Liver (tissue), 3 donors: ENCODE data around the gene CMPK1.

ENCODE experiments used
- FOXA1 ChIP-seq: IDR thresholded peaks from 2 replicates; pipeline ENCODE4 v1.6.1; 2016; ENCODE audit warnings: antibody characterized with exemption
- JUND ChIP-seq, 2 donors: IDR thresholded peaks; 2 replicates each; pipeline ENCODE4 v1.6.1; 2016; ENCODE audit warnings: antibody characterized with exemption in 2 of 2
- RXRA ChIP-seq, 2 donors: IDR thresholded peaks; 2 replicates each; pipeline ENCODE4 v1.6.1; 2017 to 2018; ENCODE audit warnings: antibody characterized with exemption in 2 of 2, mild to moderate bottlenecking in 1 of 2
- TAF1 ChIP-seq: conservative IDR thresholded peaks from 2 replicates; pipeline ENCODE4 v1.6.1; 2016; ENCODE audit warnings: antibody characterized with exemption, mild to moderate bottlenecking
- YY1 ChIP-seq: IDR thresholded peaks from 2 replicates; pipeline ENCODE4 v1.6.1; 2016; ENCODE audit warnings: antibody characterized with exemption, mild to moderate bottlenecking
- TF ChIP-seq, protein P1 (sequence below): fragments of 150-350 bp; IDR thresholded peaks from 2 replicates; pipeline ENCODE4 v1.5.1; 2017; ENCODE audit warnings: improper control_type of control experiment, low read depth, low read length; ENCODE audit not compliant: missing input control
- TF ChIP-seq, protein P2 (sequence below): IDR thresholded peaks from 2 replicates; pipeline ENCODE4 v1.6.1; 2016; ENCODE audit warnings: antibody characterized with exemption
- TF ChIP-seq, protein P3 (sequence below): IDR thresholded peaks from 2 replicates; pipeline ENCODE4 v1.6.1; 2016; ENCODE audit warnings: antibody characterized with exemption, mild to moderate bottlenecking
- TF ChIP-seq, protein P4 (sequence below): IDR thresholded peaks from 2 replicates; pipeline ENCODE4 v1.6.1; 2016; ENCODE audit warnings: antibody characterized with exemption
- donor health status: healthy.
- donor health status: healthy.

DNA sequence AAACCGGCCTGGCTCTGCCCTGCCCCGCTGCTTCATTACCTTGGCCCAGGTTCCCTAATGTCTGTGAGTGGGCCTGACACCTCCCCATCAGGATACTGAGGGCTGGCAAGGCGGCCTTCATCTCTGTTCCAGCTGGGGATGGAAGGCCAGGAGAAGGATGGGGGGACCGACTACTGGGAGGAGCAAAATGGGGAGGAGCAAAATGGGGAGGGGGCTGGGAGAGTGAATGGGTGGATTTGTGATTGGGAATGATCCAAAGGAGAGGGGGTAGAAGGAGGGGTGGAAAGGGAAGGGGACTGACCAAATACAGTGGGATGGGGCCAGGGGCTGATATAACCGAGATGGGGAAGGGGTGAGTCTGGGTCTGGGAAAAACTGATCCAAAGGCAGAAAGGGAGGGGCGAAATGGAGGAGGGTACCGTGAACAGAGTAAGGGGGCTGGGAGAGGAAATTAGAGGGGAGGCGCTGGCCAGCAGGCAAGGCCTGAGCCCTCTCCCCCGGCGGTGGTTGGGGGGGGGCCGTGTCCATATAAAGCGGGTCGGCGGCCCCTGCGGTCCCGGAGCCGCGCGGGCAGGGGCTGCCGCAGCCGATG lies 82.2 kb downstream of the CMPK1 start, which contains the start of gene FOXE3:
- TF ChIP-seq, protein P1, sequence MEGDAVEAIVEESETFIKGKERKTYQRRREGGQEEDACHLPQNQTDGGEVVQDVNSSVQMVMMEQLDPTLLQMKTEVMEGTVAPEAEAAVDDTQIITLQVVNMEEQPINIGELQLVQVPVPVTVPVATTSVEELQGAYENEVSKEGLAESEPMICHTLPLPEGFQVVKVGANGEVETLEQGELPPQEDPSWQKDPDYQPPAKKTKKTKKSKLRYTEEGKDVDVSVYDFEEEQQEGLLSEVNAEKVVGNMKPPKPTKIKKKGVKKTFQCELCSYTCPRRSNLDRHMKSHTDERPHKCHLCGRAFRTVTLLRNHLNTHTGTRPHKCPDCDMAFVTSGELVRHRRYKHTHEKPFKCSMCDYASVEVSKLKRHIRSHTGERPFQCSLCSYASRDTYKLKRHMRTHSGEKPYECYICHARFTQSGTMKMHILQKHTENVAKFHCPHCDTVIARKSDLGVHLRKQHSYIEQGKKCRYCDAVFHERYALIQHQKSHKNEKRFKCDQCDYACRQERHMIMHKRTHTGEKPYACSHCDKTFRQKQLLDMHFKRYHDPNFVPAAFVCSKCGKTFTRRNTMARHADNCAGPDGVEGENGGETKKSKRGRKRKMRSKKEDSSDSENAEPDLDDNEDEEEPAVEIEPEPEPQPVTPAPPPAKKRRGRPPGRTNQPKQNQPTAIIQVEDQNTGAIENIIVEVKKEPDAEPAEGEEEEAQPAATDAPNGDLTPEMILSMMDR, result no peak
- TF ChIP-seq, protein P2, sequence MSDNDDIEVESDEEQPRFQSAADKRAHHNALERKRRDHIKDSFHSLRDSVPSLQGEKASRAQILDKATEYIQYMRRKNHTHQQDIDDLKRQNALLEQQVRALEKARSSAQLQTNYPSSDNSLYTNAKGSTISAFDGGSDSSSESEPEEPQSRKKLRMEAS, result no peak
- no peak for TF ChIP-seq FOXA1
- TF ChIP-seq, protein P3, sequence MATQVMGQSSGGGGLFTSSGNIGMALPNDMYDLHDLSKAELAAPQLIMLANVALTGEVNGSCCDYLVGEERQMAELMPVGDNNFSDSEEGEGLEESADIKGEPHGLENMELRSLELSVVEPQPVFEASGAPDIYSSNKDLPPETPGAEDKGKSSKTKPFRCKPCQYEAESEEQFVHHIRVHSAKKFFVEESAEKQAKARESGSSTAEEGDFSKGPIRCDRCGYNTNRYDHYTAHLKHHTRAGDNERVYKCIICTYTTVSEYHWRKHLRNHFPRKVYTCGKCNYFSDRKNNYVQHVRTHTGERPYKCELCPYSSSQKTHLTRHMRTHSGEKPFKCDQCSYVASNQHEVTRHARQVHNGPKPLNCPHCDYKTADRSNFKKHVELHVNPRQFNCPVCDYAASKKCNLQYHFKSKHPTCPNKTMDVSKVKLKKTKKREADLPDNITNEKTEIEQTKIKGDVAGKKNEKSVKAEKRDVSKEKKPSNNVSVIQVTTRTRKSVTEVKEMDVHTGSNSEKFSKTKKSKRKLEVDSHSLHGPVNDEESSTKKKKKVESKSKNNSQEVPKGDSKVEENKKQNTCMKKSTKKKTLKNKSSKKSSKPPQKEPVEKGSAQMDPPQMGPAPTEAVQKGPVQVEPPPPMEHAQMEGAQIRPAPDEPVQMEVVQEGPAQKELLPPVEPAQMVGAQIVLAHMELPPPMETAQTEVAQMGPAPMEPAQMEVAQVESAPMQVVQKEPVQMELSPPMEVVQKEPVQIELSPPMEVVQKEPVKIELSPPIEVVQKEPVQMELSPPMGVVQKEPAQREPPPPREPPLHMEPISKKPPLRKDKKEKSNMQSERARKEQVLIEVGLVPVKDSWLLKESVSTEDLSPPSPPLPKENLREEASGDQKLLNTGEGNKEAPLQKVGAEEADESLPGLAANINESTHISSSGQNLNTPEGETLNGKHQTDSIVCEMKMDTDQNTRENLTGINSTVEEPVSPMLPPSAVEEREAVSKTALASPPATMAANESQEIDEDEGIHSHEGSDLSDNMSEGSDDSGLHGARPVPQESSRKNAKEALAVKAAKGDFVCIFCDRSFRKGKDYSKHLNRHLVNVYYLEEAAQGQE, result no peak
- no peak for TF ChIP-seq JUND (IDR thresholded peaks at IDR 0.05)
- no peak for TF ChIP-seq YY1
- no peak for TF ChIP-seq RXRA (IDR thresholded peaks at IDR 0.05)
- TF ChIP-seq TAF1, result no peak
- TF ChIP-seq, protein P4, sequence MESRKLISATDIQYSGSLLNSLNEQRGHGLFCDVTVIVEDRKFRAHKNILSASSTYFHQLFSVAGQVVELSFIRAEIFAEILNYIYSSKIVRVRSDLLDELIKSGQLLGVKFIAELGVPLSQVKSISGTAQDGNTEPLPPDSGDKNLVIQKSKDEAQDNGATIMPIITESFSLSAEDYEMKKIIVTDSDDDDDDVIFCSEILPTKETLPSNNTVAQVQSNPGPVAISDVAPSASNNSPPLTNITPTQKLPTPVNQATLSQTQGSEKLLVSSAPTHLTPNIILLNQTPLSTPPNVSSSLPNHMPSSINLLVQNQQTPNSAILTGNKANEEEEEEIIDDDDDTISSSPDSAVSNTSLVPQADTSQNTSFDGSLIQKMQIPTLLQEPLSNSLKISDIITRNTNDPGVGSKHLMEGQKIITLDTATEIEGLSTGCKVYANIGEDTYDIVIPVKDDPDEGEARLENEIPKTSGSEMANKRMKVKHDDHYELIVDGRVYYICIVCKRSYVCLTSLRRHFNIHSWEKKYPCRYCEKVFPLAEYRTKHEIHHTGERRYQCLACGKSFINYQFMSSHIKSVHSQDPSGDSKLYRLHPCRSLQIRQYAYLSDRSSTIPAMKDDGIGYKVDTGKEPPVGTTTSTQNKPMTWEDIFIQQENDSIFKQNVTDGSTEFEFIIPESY, result no peak
